HG03342 (cell line): ENCODE results near the gene C9orf78.
A peak's percentile ranks its signal among the peaks of the same experiment; 100 is the strongest.
"Not testable (repeated sequence)": the region's sequence is repeated elsewhere in the genome, so short reads cannot be mapped to it uniquely, and the experiment has no call there.

ENCODE experiments used
- ATAC-seq: cut with Tn5 transposase; IDR thresholded peaks from one replicate; pipeline ENCODE4 v1.9.1; 2021; ENCODE audit warnings: mild to moderate bottlenecking, moderate library complexity; ENCODE audit not compliant: unreplicated experiment

C9orf78 gene

GRCh38 chr9:129813661-129814060 is 21.4 kb downstream of the C9orf78 start:
- no peak for ATAC-seq

GRCh38 chr9:129812385-129812784 is 22.7 kb downstream of the C9orf78 start:
- ATAC-seq: no peak

DNA sequence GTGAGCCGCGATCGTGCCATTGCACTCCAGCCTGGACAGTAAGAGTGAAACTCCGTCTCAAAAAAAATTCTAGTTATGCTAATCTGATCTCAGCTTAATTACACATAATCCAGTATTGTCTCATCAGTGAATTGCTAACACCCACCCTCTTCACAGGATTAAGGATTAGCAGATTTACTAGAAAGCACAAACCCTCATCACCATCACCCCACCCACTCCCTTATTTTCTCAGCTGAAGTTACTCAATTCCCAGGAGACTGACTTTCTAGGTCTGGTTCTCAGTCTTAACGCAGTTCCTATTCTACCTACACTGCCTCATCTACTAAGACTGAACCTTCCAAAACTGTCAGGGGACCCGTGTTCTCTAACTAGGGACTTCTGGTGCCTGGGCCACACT is 23.1 kb downstream of the C9orf78 start:
- no peak for ATAC-seq

GRCh38 chr9:129810788-129811187 is 24.3 kb downstream of the C9orf78 start:
- ATAC-seq: no peak

DNA sequence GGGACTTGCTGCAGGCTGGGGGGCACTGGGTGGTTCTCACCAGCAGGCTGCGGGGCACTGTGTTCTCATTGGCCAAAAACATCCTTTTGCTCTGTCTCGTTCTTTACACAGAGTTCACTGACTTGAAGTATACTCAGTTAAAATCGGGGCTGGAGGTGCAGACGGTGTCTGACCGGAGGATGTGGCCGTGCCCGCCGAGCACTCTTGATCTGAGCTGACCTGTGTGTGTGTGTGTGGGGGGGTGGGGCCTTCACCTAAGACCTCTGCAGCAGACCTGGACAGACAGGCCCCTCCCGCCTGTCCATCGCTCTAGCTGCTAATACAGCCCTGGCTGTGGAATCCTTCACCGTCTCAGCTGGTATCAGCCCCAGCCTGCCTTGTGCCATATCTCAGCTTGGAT is 25.0 kb downstream of the C9orf78 start:
- no peak for ATAC-seq

DNA sequence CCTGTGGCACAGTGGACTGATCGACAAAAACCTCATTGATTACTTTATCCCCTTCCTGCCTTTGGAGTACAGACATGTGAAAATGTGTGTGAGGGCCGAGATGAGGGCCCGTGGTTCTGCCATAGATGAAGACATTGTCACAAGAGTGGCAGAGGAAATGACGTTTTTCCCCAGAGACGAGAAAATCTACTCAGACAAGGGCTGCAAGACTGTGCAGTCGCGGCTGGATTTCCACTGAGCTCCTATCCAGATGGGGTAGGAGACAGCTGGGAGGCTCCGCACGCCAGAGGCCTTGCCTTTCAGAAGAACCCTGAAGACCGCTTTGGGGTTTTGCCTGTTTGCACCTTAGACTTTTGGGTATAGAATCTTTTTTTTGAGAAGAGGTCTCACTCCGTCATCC is 25.7 kb downstream of the C9orf78 start:
- ATAC-seq: no peak

DNA sequence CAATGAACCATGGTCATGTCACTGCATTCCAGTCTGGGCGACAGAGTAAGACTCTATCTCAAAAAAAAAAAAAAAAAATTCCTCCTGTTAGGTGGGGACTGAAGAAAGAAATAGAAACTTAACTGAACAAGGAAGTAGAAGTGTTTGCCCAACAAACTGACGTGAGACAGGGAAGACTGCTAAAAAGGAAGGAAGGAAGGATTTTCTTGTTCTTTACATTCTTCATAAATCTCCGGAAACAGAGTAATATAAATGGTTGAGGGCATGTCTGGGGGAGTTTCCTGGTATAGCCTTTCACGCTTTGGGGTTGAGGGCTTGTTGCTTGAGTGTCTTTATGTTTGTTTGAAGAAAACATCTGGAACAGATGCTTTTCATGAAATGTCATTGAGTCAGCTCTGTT is 29.0 kb downstream of the C9orf78 start:
- ATAC-seq: no peak

- no peak for ATAC-seq
Measured at GRCh38 chr9:129803676-129804060, 31.4 kb downstream of the C9orf78 start.

- peak; percentile 93 for ATAC-seq
Measured at GRCh38 chr9:129802833-129803675, 32.0 kb downstream of the C9orf78 start, which contains the start of gene TOR1B. Gene TOR1B (plus strand): TSS chr9:129803184. CDS start chr9:129803213, 29 bp downstream.

DNA sequence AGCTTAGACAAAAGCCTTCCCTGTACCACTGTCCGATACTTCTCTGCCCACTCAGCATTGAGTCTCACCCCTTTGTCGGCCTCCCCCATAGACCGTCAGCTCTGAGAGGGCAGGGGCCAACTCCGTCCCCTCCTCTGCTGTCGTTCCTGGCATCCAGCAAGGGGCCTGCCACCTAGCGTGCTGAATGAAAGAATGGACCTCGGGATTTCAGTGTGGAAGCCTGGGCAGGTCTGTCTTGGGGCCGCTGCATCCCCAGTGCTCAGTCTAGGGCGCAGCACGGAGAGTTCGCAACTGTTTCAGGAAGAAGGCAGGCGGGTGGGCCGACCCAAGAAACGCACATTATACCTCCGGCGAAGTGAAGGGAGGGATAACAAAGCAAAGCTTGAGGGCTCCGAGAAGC is 33.6 kb downstream of the C9orf78 start:
- no peak for ATAC-seq

DNA sequence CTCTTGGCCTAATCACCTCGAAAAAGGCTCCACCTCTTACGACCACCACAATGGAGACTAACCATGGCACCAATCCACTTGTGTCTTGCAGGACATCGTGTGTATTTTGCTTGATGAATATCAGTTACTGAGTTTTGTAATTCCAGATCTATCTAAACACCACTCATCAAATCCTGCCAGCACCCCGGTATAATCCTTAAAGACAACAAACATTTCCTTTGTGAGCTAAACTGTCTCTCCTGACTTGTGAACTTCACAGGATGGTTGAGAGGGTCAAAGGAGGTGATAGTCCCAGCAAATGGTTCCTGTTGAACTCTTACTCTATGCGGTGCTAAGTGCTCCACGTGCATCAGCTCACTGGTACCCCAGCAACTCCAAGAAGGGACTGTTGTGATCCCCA is 36.1 kb downstream of the C9orf78 start:
- no peak for ATAC-seq

GRCh38 chr9:129796029-129796428 is 39.0 kb downstream of the C9orf78 start:
- not testable (repeated sequence) for ATAC-seq

DNA sequence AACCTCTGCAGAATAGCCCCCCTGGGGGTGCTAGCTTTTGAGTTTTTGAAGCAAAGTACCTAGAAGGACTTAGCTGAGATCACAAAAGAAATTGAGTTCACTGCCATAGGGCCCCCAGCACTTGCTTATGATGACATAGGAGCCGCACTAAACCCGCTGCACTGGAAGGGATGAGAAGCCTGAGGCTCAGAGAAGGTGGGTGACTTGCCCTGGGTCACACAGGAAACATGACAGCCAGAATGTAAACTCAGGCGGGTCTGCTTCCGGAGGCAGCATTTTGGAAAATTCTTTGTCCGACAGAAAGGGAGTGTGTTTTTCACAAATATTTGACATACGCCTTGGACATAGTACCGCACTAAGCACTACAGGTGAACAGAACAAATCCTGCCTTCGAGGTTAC is 40.5 kb downstream of the C9orf78 start:
- ATAC-seq: no peak

DNA sequence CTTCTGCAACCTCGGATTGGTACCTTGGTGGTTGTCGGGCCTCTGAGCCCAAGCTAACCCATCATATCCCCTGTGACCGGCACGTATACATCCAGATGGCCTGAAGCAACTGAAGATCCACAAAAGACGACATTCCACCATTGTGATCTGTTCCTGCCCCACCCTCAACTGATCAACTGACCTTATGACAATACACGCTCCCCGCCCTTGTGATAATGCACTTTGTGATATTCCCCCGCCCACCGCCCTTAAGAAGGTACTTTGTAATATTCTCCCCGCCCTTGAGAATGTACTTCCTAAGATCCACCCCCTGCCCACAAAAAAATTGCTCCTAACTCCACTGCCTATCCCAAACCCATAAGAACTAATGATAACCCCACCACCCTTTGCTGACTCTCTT is 48.6 kb downstream of the C9orf78 start:
- ATAC-seq: no peak

DNA sequence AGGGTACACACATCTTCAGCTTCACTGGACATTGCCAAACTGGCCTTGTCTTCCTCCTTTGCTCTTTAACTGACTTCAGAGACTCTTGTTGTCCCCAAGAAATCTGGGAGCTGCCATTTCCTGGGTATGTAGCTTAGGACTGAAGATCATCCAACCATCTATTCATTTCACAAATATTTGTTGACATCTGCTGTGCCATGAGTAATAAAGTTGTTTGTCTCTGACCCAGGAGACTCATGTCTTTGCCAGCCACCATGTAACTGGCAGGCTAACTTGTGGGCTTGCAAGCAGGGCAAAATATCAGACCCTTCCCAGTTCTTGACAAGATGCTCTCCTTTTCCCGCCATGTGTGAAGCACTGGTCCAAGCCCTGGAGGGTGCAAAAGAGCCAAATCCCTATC is 49.2 kb downstream of the C9orf78 start:
- ATAC-seq: no peak

- not testable (repeated sequence) for ATAC-seq
Measured at GRCh38 chr9:129784970-129785369, 50.1 kb downstream of the C9orf78 start.

- no peak for ATAC-seq
Measured at GRCh38 chr9:129783516-129784361, 51.3 kb downstream of the C9orf78 start.

- no peak for ATAC-seq
Measured at GRCh38 chr9:129781981-129782380, 53.1 kb downstream of the C9orf78 start.

GRCh38 chr9:129781131-129781530 is 53.9 kb downstream of the C9orf78 start:
- no peak for ATAC-seq

DNA sequence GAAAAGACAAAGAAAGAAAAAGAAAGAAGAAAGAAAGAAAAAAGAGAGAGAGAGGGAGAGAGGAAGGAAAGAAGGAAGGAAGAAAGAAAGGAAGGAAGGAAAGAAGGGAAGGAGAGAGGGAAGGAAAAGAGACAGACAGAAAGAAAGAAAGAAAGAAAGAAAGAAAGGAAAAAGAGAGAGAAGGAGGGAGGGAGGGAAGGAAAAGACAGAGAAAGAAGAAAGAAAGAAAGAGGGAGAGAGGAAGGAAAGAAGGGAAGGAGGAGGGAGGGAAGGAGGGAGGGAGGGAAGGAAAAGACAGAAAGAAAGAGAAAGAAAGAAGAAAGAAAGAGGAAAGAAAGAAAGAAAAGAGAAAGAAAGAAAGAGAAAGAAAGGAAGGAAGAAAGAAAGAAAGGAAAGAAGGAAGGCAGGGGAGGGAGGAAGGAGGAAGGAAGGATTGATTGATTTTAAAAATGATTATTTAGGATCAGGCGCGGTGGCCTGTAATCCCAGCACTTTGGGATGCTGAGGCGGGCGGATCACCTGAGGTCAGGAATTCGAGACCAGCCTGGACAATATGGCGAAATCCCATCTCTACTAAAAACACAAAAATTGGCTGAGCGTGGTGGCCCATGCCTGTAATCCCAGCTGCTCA is 55.4 kb downstream of the C9orf78 start:
- ATAC-seq: no peak

- ATAC-seq: no peak
Measured at GRCh38 chr9:129778469-129778868, 56.6 kb downstream of the C9orf78 start.

GRCh38 chr9:129777769-129778130 is 57.3 kb downstream of the C9orf78 start:
- no peak for ATAC-seq
